NB4 (cell line): ENCODE measurements around the gene CFAP65.

Experiments
- DNase-seq: peaks from one replicate; pipeline ENCODE4 v3.0.0; 2010; ENCODE audit warnings: low read depth
- H3K4me3 ChIP-seq: one replicate; pipeline ENCODE4 v1.5.1; 2011; ENCODE audit warnings: mild to moderate bottlenecking, low read depth, low read length, moderate library complexity
- MYC ChIP-seq: IDR thresholded peaks from 2 replicates; pipeline ENCODE4 v1.6.1; 2011; ENCODE audit warnings: low read depth, low read length
- POLR2A ChIP-seq: IDR thresholded peaks from 2 replicates; pipeline ENCODE4 v1.6.1; 2011; ENCODE audit warnings: mild to moderate bottlenecking; ENCODE audit not compliant: insufficient read length; ENCODE audit errors: extremely low read depth
- TF ChIP-seq, protein P1 (sequence below): IDR thresholded peaks from one replicate; pipeline ENCODE4 v1.5.1; 2012; ENCODE audit warnings: low read depth, low read length
- TF ChIP-seq, protein P2 (sequence below): IDR thresholded peaks from 2 replicates; pipeline ENCODE4 v1.6.1; 2011; ENCODE audit warnings: low read depth, low read length

CFAP65 gene

DNA sequence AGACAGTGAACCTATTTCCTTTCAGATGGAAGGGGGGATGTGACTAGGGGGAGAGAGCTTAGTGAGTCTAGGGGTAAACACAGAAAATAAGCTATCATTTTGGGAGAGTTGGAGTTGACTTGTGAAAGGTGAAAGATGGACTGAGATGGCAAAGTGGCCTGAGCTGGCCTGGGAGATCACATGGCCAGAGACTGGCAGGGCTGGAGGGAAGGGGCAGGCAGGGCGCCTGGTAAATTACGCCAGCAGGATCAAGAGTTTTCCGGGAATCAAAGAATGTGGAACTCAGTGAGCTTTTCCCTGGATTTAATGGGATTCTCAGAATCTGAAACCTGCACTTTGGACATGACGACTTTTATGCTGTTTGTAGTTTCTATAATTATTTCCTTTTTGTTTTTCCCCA lies 841 bp upstream of the CFAP65 start:
- TF ChIP-seq MYC (no peak), POLR2A (no peak)
- TF ChIP-seq, protein P1, sequence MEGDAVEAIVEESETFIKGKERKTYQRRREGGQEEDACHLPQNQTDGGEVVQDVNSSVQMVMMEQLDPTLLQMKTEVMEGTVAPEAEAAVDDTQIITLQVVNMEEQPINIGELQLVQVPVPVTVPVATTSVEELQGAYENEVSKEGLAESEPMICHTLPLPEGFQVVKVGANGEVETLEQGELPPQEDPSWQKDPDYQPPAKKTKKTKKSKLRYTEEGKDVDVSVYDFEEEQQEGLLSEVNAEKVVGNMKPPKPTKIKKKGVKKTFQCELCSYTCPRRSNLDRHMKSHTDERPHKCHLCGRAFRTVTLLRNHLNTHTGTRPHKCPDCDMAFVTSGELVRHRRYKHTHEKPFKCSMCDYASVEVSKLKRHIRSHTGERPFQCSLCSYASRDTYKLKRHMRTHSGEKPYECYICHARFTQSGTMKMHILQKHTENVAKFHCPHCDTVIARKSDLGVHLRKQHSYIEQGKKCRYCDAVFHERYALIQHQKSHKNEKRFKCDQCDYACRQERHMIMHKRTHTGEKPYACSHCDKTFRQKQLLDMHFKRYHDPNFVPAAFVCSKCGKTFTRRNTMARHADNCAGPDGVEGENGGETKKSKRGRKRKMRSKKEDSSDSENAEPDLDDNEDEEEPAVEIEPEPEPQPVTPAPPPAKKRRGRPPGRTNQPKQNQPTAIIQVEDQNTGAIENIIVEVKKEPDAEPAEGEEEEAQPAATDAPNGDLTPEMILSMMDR: no peak
- TF ChIP-seq, protein P2, sequence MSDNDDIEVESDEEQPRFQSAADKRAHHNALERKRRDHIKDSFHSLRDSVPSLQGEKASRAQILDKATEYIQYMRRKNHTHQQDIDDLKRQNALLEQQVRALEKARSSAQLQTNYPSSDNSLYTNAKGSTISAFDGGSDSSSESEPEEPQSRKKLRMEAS: no peak
- DNase-seq: no peak

DNA sequence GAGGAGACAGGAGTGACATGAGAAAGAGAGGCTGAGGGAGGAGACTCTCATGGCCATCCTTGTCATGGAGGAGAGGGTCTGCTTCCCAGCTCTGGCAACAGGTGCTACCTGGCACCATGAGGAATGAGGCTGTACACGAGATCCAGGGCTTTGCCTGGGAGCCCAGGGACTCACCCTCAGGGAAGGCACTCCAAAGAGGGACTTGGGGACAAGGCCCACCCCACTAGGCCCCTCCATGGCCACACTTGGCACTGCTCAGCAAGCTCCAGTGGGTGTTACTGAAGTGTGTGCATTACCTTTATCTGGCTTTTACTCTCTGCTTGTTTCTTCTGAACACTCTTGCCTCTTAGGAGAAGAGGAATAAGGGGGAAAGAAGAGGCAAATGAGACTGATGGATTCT lies 2.7 kb downstream of the CFAP65 start:
- TF ChIP-seq MYC: no peak
- DNase-seq: no peak

More for the DNA sequence above, 841 bp upstream of the CFAP65 start:
- H3K4me3 ChIP-seq: no peak overlapping the region

DNA sequence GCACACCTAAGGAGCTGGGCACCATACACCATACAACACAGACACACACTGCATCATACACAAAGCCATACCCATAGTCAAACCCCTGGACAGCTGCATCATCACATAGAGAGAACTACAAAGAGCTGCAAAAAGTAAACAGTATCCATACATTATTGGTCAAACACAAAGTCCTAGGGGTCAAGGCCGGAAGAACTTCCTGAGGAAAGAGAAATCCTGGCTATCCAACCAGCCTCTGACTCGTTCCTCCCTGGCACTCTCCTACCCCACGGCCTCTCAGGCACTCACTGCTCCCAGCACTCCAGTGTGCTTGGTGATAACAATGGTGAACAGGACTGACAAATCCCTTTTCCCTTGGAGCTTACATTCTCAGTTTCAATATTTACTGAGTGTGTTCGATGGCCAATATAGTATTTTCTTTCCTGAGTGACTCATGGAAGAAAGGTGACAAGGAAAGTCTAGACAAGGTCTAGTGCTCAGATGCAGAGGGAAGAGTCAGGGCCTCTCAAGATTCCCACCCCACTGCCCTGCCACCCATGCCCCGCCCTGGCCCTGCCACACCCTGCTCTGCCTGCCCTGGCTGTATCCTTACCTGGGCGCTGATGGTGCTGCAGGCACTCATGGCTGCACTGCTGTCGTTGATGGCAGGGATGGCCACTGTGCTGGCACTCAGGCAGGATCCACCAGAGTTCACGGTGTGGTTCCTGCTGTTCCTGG lies 3.4 kb downstream of the CFAP65 start:
- no peak for DNase-seq
- TF ChIP-seq MYC: no peak
- TF ChIP-seq, protein P2: no peak
- TF ChIP-seq, protein P1: no peak
- no peak for TF ChIP-seq POLR2A
- no peak overlapping the region for H3K4me3 ChIP-seq

More for the DNA sequence above, 2.7 kb downstream of the CFAP65 start:
- H3K4me3 ChIP-seq: no peak overlapping the region

DNA sequence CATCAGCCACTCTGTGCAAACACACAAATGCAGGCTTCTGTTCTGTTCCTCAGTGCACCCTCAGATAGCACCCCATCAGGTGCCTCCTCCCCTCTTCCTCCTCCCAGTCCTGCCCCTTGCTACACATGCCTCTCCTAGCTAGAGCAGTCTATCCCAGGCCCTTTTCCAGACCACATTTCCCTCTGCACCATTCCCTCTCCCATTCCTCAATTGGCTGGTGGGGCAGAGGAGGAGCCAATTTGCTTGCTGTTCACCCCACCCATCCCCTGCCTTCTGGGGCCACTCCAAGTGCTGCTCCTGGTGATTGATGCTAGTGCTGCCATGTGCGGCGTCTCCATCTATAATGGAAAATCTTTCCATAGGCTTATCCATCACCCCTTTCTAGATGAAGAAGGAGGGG lies 5.4 kb downstream of the CFAP65 start:
- H3K4me3 ChIP-seq: no peak overlapping the region
- no peak for DNase-seq
- TF ChIP-seq, protein P2: no peak
- TF ChIP-seq POLR2A (no peak), MYC (no peak)
- TF ChIP-seq, protein P1: no peak

DNA sequence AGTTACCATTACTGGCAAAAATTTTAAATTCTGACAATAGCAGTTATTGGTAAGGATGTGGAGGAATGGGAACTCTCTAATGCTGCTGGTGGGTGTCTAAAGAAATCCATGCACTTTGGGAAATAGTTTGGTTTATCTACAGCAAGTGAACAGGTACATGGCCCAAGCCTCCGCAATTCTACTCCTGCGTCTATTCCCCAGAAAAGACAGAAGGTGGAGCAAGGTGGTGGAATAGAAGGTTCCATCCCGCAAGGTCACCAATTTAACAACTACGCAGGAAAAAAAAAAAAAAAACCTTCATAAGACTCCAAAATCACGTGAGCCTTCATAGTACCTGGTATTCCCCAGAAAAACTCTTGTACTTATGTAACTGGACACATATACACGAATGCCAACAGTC lies 6.5 kb downstream of the CFAP65 start:
- H3K4me3 ChIP-seq: no peak overlapping the region
- no peak for TF ChIP-seq POLR2A
- TF ChIP-seq, protein P2: no peak
- no peak for TF ChIP-seq MYC
- TF ChIP-seq, protein P1: no peak
- DNase-seq: no peak

DNA sequence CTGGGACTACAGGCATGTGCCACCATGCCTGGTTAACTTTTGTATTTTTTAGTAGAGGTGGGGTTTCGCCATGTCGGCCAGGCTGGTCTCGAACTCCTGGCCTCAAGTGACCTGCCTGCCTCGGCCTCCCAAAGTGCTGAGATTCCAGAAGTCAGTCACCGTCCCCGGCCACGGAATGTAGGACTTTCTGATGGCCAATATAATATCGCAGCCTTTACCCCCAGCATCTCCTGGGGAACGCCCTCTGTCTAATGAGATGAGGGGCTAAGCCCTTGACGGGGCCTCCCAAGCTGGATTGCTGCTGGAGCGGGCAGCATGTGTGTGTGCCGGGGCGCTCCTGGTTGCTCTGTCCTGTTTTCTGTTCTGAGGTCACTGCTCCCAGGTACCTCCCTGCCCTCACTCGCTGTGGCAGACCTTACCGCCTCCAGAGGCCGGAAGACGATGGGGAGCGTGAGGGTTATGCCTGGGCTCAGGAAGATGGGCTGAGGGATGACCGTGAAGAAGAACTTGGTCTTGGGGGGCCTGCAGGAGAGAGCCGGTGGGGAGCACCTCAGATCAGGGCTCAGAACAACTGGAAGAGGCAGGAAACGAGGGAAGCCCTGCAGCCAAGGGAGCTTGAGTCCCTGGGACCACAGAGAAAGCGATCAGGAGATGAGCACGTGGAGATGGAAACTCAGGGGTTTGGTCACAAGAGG lies 9.1 kb downstream of the CFAP65 start:
- no peak for DNase-seq
- H3K4me3 ChIP-seq: no peak overlapping the region
- TF ChIP-seq, protein P2: no peak
